GM12874 (cell line): ENCODE results near the gene MEIS1.

Source experiments
- CTCF ChIP-seq: IDR thresholded peaks from 2 replicates; pipeline ENCODE4 v1.5.1; 2011; ENCODE audit warnings: low read depth, mild to moderate bottlenecking, control low read depth, low read length, moderate library complexity; ENCODE audit not compliant: insufficient read depth

Gene MEIS1

GRCh38 chr2:66469214-66469902 lies 34.4 kb downstream of the MEIS1 start:
- no peak for TF ChIP-seq CTCF

DNA sequence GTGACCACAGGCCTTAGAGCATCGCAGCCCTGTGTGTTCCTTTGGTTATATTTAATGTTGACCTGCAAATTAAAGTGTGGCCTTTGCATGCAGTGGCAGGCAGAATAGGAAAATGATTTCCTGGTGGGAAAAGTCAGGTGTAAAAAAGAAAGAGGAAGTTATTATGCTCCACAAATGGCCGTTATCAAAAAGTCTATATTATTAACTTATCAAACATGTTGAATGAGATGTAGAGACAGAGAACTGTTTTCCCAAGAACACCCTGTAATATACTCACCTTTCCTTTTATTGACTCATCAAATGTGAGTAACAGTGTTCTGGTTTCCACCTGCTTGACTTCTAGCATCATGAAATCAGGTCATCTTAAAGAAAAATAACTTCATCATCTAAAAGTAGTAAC lies 35.3 kb downstream of the MEIS1 start:
- TF ChIP-seq CTCF: no peak

DNA sequence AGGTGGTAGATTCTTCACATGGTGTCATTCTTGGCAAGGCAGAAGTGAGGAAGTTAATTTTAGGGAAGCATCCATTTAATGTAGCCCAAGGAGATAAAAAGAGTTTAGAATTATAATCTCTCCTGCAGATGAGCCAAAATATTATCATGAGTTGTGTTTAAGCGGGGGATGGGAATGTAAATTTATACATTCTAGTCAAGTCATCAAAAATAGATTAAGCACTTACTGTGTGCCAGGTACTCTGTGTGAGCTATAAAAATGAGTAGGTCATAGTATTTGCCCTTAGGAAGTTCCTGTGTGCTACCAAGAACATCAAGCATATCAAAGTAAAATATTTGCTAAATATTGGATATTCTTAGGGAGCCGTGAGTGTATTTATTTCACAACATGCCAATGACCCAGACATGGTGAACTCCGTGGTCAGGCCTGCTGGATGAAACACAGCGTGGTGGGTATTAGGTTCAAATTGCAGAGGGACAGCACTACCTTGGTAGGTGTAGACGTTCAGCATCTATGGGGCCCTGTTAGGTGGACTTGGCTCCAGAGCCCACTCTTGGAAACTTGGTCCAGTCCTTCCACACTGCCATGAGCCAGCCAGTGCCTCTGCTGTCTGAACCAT lies 37.4 kb downstream of the MEIS1 start:
- TF ChIP-seq CTCF: no peak

DNA sequence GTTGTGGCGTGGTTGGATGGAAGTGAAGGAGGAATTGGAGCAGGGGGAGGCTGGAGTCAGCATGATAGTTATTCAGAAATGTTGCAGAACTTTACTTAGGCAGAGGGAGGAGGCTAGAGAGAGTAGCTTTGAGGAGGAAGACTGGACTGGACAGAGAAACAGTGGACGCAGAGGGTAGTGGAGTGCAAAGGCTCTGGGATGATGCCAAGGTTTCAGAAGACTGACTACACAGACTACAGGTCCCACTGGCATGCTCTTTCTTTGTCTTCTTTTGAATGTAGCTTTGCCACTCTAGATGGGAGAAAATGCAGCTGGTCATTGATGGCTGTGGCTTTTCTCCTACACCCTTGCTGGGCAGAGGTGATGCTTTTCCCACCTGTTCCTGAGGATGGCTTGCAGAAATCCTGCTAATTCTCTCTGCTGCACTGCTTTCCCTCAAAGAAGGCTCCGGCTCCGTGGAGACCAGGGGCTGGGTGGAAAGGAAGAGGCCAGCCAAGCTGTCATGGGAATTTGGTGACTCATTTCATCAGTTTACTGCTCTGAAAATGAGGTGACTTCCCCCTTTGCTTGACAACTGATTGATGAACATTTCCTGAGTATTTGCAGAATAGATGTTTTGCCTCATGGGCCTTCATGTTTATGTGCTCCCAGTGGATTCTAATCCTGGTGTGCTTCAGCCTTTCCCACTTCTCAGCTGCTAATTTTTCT lies 42.4 kb downstream of the MEIS1 start:
- TF ChIP-seq CTCF: no peak

DNA sequence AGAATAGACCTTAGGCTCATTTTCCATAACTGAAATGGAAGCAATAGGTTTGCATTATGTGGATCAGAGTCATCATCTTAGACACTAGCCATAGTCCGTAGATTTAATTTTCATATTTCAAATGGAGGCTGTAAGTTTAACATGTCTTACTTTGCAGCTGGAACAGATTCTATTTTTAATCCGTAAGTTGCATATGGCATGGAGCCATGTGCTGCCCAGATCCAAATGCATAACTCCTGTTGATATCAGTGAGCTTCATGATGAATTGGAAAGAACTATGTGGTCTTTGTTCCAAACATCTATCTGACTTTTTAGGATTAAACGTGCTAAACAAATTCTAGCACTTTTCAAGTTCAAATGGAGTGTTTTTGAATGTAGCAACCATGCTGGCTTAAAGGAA lies 43.4 kb downstream of the MEIS1 start:
- no peak for TF ChIP-seq CTCF

DNA sequence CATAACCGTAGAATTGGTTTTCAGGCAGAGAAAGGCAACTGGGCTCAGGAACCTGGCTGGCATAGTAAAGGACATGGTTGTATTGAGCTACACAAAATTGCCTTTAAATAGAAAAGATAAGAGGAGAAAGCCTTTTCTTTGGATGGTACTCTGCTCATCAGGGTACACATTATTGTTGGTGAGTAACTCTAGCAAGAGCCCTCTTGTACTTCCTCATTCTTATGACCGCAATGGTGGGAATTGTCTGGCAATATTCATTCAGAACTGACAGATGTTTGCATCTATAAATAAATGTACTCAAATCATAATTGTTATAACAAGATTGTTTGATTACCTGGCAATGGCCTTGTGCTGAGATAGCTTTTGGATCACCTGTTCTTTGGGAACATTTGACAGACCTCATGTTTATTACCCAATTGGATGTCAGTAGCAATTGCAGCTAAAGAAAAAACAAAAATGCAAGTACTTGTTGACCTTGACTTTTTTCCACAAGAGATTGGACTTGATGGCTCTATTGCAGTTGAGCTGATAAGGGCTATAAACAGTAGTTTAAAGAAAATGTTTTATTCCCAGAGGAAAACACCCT lies 43.9 kb downstream of the MEIS1 start:
- TF ChIP-seq CTCF: no peak

DNA sequence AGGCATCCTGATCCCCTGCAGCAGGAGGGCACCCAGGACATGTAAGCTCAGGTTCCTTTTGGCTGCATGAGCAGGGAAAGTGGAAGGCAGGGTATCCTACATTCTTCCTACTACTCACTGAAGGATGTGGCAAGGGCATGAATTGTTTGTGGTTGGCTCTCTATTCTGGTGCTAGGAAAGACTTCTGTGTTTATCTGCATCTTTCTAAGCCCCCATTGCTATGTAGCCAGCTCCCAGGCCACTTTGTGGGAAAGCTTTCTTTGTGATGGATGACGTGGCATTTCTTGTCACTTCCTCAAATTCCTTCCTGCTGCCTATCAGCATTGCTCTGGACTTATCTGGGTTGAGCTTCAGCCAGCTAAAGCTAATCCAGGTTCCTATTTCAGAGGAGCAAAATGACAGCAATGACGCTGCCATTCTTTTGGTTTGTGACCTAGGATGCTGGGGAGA lies 46.2 kb downstream of the MEIS1 start:
- no peak for TF ChIP-seq CTCF
